GM23338 (cell line): ENCODE data around the gene ARL6. TPM values are rescaled to one million over a fixed set of nuclear protein-coding genes. Genes with fewer than 3 reads are reported as not detected.

ENCODE experiments used
- ATAC-seq: fragments of 200-7000 bp; cut with Tn5 transposase; 3 replicates; pipeline ENCODE4 v1.9.1; 2020
- DNase-seq: peaks from one replicate; pipeline ENCODE4 v3.0.0-alpha.2; 2015; ENCODE audit warnings: low spot score
- H2AFZ ChIP-seq: fragments of 200-600 bp; sonication (generic); 2 replicates; pipeline ENCODE4 v1.8.0; 2016; ENCODE audit warnings: antibody characterized with exemption, mild to moderate bottlenecking, moderate library complexity
- H3F3A ChIP-seq: fragments of 200-600 bp; sonication (generic); replicated peaks from 2 replicates; pipeline ENCODE4 v1.8.0; 2017; ENCODE audit warnings: antibody characterized with exemption, mixed run types, low read depth
- H3K27ac ChIP-seq: fragments of 200-600 bp; sonication (generic); 2 replicates; pipeline ENCODE4 v1.6.1; 2016; ENCODE audit warnings: low read depth
- H3K27me3 ChIP-seq: fragments of 200-600 bp; sonication (generic); 2 replicates; pipeline ENCODE4 v1.8.0; 2016; ENCODE audit warnings: mild to moderate bottlenecking, mixed run types, moderate library complexity; ENCODE audit not compliant: insufficient read depth
- H3K36me3 ChIP-seq: fragments of 200-600 bp; sonication (generic); 2 replicates; pipeline ENCODE4 v1.8.0; 2016; ENCODE audit warnings: mild to moderate bottlenecking; ENCODE audit not compliant: insufficient read depth
- H3K4me1 ChIP-seq: fragments of 200-600 bp; sonication (generic); 2 replicates; pipeline ENCODE4 v1.8.0; 2016; ENCODE audit warnings: mild to moderate bottlenecking, moderate library complexity; ENCODE audit not compliant: insufficient read depth
- H3K4me2 ChIP-seq: fragments of 200-600 bp; sonication (generic); 2 replicates; pipeline ENCODE4 v1.7.1; 2017; ENCODE audit warnings: mixed run types
- H3K4me3 ChIP-seq: fragments of 200-600 bp; sonication (generic); 2 replicates; pipeline ENCODE4 v1.6.1; 2016; ENCODE audit warnings: mixed run types
- H3K79me2 ChIP-seq: fragments of 200-600 bp; sonication (generic); replicated peaks from 2 replicates; pipeline ENCODE4 v1.8.0; 2017; ENCODE audit warnings: mild to moderate bottlenecking; ENCODE audit not compliant: insufficient read depth
- H3K9me2 ChIP-seq: fragments of 200-600 bp; sonication (generic); 2 replicates; pipeline ENCODE4 v1.8.0; 2017; ENCODE audit not compliant: insufficient read depth
- H4K20me1 ChIP-seq: fragments of 200-600 bp; sonication (generic); replicated peaks from 2 replicates; pipeline ENCODE4 v1.8.0; 2017; ENCODE audit warnings: mild to moderate bottlenecking; ENCODE audit not compliant: insufficient read depth
- H3K27ac Mint-ChIP-seq: 2 replicates; pipeline ENCODE4 v1.8.0; 2020; ENCODE audit warnings: inconsistent platforms, mild to moderate bottlenecking, moderate library complexity, mixed read lengths
- H3K27me3 Mint-ChIP-seq: 3 replicates; pipeline ENCODE4 v1.8.0; 2022; ENCODE audit warnings: low read depth, mild to moderate bottlenecking, moderate library complexity, mixed read lengths, inconsistent platforms; ENCODE audit not compliant: insufficient read depth, poor library complexity
- H3K36me3 Mint-ChIP-seq: 3 replicates; pipeline ENCODE4 v1.8.0; 2021; ENCODE audit warnings: low read depth, mild to moderate bottlenecking, inconsistent platforms, moderate library complexity, mixed read lengths
- H3K4me1 Mint-ChIP-seq: 3 replicates; pipeline ENCODE4 v1.8.0; 2020; ENCODE audit warnings: mild to moderate bottlenecking, inconsistent platforms, mixed read lengths
- H3K4me3 Mint-ChIP-seq: 3 replicates; pipeline ENCODE4 v1.8.0; 2021; ENCODE audit warnings: moderate library complexity, mild to moderate bottlenecking, inconsistent platforms, mixed read lengths
- H3K9me3 Mint-ChIP-seq: 3 replicates; pipeline ENCODE4 v1.8.0; 2020; ENCODE audit warnings: moderate library complexity, mild to moderate bottlenecking, inconsistent platforms, mixed read lengths
- CREB1 ChIP-seq: fragments of 250-450 bp; sonication (Bioruptor Pico); IDR thresholded peaks from 2 replicates; pipeline ENCODE4 v1.5.0; 2020; ENCODE audit warnings: low read depth, mild to moderate bottlenecking, moderate library complexity
- EZH2 ChIP-seq: fragments of 200-600 bp; sonication (generic); IDR thresholded peaks from one replicate; pipeline ENCODE4 v1.8.0; 2017; ENCODE audit warnings: antibody characterized with exemption, mild to moderate bottlenecking, low read depth; ENCODE audit not compliant: unreplicated experiment
- EZH2phosphoT487 ChIP-seq: fragments of 200-600 bp; sonication (generic); IDR thresholded peaks from one replicate; pipeline ENCODE4 v1.8.1; 2018; ENCODE audit warnings: antibody characterized with exemption; ENCODE audit not compliant: unreplicated experiment
- JUNB ChIP-seq: IDR thresholded peaks from one replicate; pipeline ENCODE4 v1.6.1; 2016; ENCODE audit warnings: antibody characterized with exemption; ENCODE audit not compliant: unreplicated experiment
- NANOG ChIP-seq: IDR thresholded peaks from 2 replicates; pipeline ENCODE4 v1.6.1; 2016; ENCODE audit warnings: antibody characterized with exemption, borderline replicate concordance
- POLR2AphosphoS5 ChIP-seq: IDR thresholded peaks from 2 replicates; pipeline ENCODE4 v1.6.1; 2016; ENCODE audit warnings: antibody characterized with exemption, low read depth
- STAT1 ChIP-seq: IDR thresholded peaks from one replicate; pipeline ENCODE4 v1.6.1; 2016; ENCODE audit warnings: antibody characterized with exemption; ENCODE audit not compliant: unreplicated experiment
- ZNF114 ChIP-seq: fragments of 250-450 bp; sonication (Bioruptor Pico); IDR thresholded peaks from 2 replicates; pipeline ENCODE4 v1.5.0; 2020; ENCODE audit warnings: mild to moderate bottlenecking, moderate library complexity
- ZNF331 ChIP-seq: fragments of 250-450 bp; sonication (Bioruptor Pico); IDR thresholded peaks from 2 replicates; pipeline ENCODE4 v1.5.0; 2020; ENCODE audit warnings: low read depth, mild to moderate bottlenecking, moderate library complexity
- polyA plus RNA-seq: library from polyadenylated mRNA; unstranded; fragments of >200 nt; fragmentation: Nextera tagmentation; extraction: Ambion mirVana; gene quantifications from 2 replicates; pipeline ENCODE4 v1.2.1, GENCODE V29; 2016
- total RNA-seq: library from RNA; depleted of rRNA; stranded (reverse); fragments of >200 nt; shearing (Covaris generic); gene quantifications from 2 replicates; pipeline ENCODE4 v1.2.3, GENCODE V29; 2014
- TF ChIP-seq, protein P1 (sequence below): IDR thresholded peaks from 2 replicates; pipeline ENCODE4 v1.6.1; 2016; ENCODE audit warnings: antibody characterized with exemption
- TF ChIP-seq, protein P2 (sequence below): IDR thresholded peaks from one replicate; pipeline ENCODE4 v1.6.1; 2018; ENCODE audit warnings: antibody characterized with exemption; ENCODE audit not compliant: unreplicated experiment
- TF ChIP-seq, protein P3 (sequence below), 2 experiments: fragments of 200-600 bp in 1 of 2; sonication (generic) in 1 of 2; conservative IDR thresholded peaks; 2 replicates each; pipeline versions ENCODE4 v1.5.1 to v1.6.1; 2016 to 2017; ENCODE audit warnings: antibody characterized with exemption in 2 of 2, low read depth in 2 of 2, mild to moderate bottlenecking in 2 of 2, moderate library complexity in 1 of 2
- TF ChIP-seq, protein P4 (sequence below): fragments of 250-450 bp; sonication (Bioruptor Pico); IDR thresholded peaks from 2 replicates; pipeline ENCODE4 v1.5.0; 2020; ENCODE audit warnings: mild to moderate bottlenecking, moderate library complexity

ARL6 gene
- total and polyA plus RNA-seq, 2 experiments from 2014 or later, result 9.8 to 10.9 TPM

DNA sequence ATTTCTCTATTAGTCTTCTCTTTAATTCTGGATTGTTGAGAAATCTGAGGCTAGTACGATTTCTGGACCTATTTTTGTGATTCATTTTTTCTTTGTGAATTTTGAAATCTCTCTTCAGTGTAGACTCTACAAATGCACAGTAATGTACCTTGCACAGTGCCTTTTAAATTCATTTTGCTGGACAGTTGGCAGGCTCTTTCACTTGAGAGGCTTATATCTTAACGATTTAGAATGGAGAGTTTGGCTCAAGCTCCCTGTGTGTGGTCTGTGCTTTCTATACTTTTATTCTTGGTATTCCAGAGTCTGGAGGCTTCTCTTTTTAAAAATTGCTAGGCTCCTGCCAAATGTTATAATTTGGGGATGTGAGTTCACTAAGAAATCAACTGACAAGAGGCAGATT is 66.1 kb downstream of the ARL6 start (continued):
- TF ChIP-seq EZH2phosphoT487, result no peak
- TF ChIP-seq JUNB, result no peak
- no peak for TF ChIP-seq NANOG
- TF ChIP-seq ZNF331 (CRISPR knock-in tag), result no peak

DNA sequence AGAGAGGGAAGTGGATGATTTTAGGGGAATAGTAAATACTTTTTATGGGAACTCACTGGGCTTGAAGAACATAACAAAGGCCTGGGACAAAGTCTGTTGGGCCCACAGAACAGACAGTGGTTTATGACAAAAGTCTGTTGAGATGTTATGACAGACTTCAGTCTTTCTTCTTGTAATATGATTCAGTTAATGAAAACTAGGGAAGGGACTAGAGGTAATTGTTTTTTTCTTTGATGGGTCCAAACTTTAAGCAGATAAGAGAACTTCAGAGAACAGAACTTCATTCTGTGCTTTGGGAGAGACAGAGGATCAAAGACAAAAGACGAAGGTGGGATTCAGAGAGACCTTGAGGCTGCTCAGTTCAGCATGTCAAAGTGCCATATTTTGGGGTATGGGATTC is 66.6 kb downstream of the ARL6 start:
- H2AFZ ChIP-seq, result no peak overlapping the region
- no peaks in the 10 kb centered on the region for H3K36me3 ChIP-seq
- H3K4me3 Mint-ChIP-seq, result no peak overlapping the region
- peaks cover 2% of the 10 kb centered on the region for H3K27me3 Mint-ChIP-seq
- peaks cover 3% of the 10 kb centered on the region; the same call in 2 of the 3 replicates for H3K9me3 Mint-ChIP-seq
- no peak overlapping the region for H3K4me2 ChIP-seq
- no peaks in the 10 kb centered on the region for H3K9me2 ChIP-seq
- TF ChIP-seq, protein P1, sequence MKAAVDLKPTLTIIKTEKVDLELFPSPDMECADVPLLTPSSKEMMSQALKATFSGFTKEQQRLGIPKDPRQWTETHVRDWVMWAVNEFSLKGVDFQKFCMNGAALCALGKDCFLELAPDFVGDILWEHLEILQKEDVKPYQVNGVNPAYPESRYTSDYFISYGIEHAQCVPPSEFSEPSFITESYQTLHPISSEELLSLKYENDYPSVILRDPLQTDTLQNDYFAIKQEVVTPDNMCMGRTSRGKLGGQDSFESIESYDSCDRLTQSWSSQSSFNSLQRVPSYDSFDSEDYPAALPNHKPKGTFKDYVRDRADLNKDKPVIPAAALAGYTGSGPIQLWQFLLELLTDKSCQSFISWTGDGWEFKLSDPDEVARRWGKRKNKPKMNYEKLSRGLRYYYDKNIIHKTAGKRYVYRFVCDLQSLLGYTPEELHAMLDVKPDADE, result no peak
- TF ChIP-seq ZNF331 (CRISPR knock-in tag) (no peak), POLR2AphosphoS5 (no peak), STAT1 (no peak), NANOG (no peak), ZNF114 (CRISPR knock-in tag) (no peak), CREB1 (CRISPR knock-in tag) (no peak), EZH2 (no peak), JUNB (no peak), EZH2phosphoT487 (no peak)
- TF ChIP-seq, protein P2, sequence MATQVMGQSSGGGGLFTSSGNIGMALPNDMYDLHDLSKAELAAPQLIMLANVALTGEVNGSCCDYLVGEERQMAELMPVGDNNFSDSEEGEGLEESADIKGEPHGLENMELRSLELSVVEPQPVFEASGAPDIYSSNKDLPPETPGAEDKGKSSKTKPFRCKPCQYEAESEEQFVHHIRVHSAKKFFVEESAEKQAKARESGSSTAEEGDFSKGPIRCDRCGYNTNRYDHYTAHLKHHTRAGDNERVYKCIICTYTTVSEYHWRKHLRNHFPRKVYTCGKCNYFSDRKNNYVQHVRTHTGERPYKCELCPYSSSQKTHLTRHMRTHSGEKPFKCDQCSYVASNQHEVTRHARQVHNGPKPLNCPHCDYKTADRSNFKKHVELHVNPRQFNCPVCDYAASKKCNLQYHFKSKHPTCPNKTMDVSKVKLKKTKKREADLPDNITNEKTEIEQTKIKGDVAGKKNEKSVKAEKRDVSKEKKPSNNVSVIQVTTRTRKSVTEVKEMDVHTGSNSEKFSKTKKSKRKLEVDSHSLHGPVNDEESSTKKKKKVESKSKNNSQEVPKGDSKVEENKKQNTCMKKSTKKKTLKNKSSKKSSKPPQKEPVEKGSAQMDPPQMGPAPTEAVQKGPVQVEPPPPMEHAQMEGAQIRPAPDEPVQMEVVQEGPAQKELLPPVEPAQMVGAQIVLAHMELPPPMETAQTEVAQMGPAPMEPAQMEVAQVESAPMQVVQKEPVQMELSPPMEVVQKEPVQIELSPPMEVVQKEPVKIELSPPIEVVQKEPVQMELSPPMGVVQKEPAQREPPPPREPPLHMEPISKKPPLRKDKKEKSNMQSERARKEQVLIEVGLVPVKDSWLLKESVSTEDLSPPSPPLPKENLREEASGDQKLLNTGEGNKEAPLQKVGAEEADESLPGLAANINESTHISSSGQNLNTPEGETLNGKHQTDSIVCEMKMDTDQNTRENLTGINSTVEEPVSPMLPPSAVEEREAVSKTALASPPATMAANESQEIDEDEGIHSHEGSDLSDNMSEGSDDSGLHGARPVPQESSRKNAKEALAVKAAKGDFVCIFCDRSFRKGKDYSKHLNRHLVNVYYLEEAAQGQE, result no peak
- TF ChIP-seq, protein P3, sequence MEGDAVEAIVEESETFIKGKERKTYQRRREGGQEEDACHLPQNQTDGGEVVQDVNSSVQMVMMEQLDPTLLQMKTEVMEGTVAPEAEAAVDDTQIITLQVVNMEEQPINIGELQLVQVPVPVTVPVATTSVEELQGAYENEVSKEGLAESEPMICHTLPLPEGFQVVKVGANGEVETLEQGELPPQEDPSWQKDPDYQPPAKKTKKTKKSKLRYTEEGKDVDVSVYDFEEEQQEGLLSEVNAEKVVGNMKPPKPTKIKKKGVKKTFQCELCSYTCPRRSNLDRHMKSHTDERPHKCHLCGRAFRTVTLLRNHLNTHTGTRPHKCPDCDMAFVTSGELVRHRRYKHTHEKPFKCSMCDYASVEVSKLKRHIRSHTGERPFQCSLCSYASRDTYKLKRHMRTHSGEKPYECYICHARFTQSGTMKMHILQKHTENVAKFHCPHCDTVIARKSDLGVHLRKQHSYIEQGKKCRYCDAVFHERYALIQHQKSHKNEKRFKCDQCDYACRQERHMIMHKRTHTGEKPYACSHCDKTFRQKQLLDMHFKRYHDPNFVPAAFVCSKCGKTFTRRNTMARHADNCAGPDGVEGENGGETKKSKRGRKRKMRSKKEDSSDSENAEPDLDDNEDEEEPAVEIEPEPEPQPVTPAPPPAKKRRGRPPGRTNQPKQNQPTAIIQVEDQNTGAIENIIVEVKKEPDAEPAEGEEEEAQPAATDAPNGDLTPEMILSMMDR (conservative IDR thresholded peaks at IDR 0.05; ENCODE audit: low read depth in 2 of 2), result no peak
- TF ChIP-seq, protein P4, sequence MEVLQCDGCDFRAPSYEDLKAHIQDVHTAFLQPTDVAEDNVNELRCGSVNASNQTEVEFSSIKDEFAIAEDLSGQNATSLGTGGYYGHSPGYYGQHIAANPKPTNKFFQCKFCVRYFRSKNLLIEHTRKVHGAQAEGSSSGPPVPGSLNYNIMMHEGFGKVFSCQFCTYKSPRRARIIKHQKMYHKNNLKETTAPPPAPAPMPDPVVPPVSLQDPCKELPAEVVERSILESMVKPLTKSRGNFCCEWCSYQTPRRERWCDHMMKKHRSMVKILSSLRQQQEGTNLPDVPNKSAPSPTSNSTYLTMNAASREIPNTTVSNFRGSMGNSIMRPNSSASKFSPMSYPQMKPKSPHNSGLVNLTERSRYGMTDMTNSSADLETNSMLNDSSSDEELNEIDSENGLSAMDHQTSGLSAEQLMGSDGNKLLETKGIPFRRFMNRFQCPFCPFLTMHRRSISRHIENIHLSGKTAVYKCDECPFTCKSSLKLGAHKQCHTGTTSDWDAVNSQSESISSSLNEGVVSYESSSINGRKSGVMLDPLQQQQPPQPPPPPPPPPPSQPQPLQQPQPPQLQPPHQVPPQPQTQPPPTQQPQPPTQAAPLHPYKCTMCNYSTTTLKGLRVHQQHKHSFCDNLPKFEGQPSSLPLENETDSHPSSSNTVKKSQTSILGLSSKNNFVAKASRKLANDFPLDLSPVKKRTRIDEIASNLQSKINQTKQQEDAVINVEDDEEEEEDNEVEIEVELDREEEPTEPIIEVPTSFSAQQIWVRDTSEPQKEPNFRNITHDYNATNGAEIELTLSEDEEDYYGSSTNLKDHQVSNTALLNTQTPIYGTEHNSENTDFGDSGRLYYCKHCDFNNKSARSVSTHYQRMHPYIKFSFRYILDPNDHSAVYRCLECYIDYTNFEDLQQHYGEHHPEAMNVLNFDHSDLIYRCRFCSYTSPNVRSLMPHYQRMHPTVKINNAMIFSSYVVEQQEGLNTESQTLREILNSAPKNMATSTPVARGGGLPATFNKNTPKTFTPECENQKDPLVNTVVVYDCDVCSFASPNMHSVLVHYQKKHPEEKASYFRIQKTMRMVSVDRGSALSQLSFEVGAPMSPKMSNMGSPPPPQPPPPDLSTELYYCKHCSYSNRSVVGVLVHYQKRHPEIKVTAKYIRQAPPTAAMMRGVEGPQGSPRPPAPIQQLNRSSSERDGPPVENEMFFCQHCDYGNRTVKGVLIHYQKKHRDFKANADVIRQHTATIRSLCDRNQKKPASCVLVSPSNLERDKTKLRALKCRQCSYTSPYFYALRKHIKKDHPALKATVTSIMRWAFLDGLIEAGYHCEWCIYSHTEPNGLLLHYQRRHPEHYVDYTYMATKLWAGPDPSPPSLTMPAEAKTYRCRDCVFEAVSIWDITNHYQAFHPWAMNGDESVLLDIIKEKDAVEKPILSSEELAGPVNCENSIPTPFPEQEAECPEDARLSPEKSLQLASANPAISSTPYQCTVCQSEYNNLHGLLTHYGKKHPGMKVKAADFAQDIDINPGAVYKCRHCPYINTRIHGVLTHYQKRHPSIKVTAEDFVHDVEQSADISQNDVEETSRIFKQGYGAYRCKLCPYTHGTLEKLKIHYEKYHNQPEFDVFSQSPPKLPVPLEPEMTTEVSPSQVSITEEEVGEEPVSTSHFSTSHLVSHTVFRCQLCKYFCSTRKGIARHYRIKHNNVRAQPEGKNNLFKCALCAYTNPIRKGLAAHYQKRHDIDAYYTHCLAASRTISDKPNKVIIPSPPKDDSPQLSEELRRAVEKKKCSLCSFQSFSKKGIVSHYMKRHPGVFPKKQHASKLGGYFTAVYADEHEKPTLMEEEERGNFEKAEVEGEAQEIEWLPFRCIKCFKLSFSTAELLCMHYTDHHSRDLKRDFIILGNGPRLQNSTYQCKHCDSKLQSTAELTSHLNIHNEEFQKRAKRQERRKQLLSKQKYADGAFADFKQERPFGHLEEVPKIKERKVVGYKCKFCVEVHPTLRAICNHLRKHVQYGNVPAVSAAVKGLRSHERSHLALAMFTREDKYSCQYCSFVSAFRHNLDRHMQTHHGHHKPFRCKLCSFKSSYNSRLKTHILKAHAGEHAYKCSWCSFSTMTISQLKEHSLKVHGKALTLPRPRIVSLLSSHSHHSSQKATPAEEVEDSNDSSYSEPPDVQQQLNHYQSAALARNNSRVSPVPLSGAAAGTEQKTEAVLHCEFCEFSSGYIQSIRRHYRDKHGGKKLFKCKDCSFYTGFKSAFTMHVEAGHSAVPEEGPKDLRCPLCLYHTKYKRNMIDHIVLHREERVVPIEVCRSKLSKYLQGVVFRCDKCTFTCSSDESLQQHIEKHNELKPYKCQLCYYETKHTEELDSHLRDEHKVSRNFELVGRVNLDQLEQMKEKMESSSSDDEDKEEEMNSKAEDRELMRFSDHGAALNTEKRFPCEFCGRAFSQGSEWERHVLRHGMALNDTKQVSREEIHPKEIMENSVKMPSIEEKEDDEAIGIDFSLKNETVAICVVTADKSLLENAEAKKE, result no peak
- peaks cover 26% of the 10 kb centered on the region for H3K79me2 ChIP-seq
- ATAC-seq, result no peak
- peaks cover 6% of the 10 kb centered on the region for H3K36me3 Mint-ChIP-seq
- H3F3A ChIP-seq, result no peaks in the 10 kb centered on the region
- H3K4me3 ChIP-seq, result no peak overlapping the region
- H4K20me1 ChIP-seq, result no peaks in the 10 kb centered on the region
- H3K4me1 ChIP-seq, result no peaks in the 10 kb centered on the region
- DNase-seq, result no peak
- H3K27me3 ChIP-seq, result no peaks in the 10 kb centered on the region
- no peaks in the 10 kb centered on the region for H3K4me1 Mint-ChIP-seq
- no peak overlapping the region for H3K27ac ChIP-seq
- no peak overlapping the region for H3K27ac Mint-ChIP-seq
